ENCODE results near the gene OBSCN. TPM values are rescaled to one million over a fixed set of nuclear protein-coding genes. Genes with fewer than 3 reads are reported as not detected.
A peak's percentile ranks its signal among the peaks of the same experiment; 100 is the strongest.

Gene OBSCN
- total RNA-seq, 1 donor from 2014 or later = 316 TPM

DNA sequence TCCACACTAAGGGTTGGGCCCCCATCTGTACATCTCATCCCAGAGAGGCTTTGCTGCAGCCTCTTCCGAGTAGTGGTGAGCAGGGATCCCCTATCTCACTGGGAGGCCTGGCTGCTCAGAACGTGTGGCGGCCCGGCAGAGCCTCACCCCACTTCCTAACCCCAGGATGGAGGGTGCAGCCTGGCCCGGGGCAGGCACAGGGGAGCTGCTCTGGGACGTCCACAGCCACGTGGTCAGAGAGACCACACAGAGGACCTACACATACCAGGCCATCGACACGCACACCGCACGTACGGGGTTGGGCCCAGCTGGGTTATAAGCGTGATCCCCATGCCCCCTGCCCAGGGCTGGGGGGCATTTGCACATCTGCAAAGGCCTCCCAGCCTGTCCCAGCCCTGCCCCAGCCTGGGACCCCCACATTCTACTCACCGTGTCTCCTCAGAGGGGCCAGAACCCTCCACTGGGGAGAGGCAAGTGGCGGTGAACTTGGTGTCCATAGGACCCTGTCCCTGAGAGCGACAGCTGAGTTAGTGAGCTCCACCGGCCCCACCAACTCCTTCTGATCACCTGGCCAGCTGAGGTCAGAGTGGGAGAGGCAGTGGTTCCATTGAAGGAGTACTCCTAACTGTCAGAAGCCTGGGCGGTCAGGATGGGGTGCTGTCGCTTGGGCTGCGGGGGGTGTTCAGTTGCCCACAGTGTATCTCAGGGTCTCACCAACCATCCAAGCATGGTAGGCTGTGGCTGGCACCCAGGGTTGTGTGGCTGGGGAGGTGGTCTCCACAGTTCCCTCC, 157.6 kb downstream of the OBSCN start:
- Histone ChIP-seq H3K27ac (replicated peaks) (peak overlapping the region; percentile 95), H3K4me3 (no peak overlapping the region), H3K36me3 (peaks cover 7% of the 10 kb centered on the region), H3K4me1 (peaks cover 56% of the 10 kb centered on the region), H3K27me3 (ENCODE audit: low read depth) (peaks cover 17% of the 10 kb centered on the region), H3K9me3 (replicated peaks) (no peaks in the 10 kb centered on the region)
- DNase-seq = peak; percentile 7
- TF ChIP-seq, protein P1, sequence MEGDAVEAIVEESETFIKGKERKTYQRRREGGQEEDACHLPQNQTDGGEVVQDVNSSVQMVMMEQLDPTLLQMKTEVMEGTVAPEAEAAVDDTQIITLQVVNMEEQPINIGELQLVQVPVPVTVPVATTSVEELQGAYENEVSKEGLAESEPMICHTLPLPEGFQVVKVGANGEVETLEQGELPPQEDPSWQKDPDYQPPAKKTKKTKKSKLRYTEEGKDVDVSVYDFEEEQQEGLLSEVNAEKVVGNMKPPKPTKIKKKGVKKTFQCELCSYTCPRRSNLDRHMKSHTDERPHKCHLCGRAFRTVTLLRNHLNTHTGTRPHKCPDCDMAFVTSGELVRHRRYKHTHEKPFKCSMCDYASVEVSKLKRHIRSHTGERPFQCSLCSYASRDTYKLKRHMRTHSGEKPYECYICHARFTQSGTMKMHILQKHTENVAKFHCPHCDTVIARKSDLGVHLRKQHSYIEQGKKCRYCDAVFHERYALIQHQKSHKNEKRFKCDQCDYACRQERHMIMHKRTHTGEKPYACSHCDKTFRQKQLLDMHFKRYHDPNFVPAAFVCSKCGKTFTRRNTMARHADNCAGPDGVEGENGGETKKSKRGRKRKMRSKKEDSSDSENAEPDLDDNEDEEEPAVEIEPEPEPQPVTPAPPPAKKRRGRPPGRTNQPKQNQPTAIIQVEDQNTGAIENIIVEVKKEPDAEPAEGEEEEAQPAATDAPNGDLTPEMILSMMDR (IDR thresholded peaks at IDR 0.05; ENCODE audit: borderline replicate concordance) = no peak
- intact Hi-C loops (cut with micrococcal nuclease) = no loop called here

DNA sequence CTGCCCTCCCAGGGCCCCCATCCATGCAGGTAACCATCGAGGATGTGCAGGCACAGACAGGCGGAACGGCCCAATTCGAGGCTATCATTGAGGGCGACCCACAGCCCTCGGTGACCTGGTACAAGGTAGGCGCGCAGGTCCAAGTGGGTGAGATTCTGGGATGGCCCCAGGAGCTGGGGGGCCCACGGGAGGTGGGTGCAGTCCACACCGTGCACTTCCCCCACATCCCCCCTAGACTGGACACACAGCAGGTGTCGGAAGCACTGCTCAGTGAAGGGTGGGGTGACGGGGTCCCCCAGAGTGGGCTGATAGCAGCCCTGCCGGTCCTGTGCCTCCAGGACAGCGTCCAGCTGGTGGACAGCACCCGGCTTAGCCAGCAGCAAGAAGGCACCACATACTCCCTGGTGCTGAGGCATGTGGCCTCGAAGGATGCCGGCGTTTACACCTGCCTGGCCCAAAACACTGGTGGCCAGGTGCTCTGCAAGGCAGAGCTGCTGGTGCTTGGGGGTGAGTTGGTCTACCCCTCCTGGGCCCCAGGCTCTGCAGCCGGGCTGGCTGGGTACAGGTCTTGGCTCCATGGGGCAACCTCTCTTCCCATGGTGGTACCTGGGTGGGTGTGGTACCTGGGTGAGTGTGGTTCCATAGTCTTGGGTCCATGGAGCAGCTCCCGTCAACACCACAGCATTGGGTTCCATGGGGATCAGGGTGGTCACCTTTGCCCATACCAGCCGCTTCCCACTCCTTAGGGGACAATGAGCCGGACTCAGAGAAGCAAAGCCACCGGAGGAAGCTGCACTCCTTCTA, 158.4 kb downstream of the OBSCN start:
- peaks cover 56% of the 10 kb centered on the region for H3K4me1 ChIP-seq
- H3K27ac ChIP-seq (replicated peaks) = peak overlapping the region; percentile 95
- H3K4me3 ChIP-seq = peak overlapping the region; percentile 67
- peaks cover 7% of the 10 kb centered on the region for H3K36me3 ChIP-seq
- peaks cover 25% of the 10 kb centered on the region for H3K27me3 ChIP-seq (ENCODE audit: low read depth)
- intact Hi-C loops (cut with micrococcal nuclease) = no loop called here
- TF ChIP-seq, protein P1 (IDR thresholded peaks at IDR 0.05; ENCODE audit: borderline replicate concordance) = no peak
- no peaks in the 10 kb centered on the region for H3K9me3 ChIP-seq (replicated peaks)
- no peak for DNase-seq

DNA sequence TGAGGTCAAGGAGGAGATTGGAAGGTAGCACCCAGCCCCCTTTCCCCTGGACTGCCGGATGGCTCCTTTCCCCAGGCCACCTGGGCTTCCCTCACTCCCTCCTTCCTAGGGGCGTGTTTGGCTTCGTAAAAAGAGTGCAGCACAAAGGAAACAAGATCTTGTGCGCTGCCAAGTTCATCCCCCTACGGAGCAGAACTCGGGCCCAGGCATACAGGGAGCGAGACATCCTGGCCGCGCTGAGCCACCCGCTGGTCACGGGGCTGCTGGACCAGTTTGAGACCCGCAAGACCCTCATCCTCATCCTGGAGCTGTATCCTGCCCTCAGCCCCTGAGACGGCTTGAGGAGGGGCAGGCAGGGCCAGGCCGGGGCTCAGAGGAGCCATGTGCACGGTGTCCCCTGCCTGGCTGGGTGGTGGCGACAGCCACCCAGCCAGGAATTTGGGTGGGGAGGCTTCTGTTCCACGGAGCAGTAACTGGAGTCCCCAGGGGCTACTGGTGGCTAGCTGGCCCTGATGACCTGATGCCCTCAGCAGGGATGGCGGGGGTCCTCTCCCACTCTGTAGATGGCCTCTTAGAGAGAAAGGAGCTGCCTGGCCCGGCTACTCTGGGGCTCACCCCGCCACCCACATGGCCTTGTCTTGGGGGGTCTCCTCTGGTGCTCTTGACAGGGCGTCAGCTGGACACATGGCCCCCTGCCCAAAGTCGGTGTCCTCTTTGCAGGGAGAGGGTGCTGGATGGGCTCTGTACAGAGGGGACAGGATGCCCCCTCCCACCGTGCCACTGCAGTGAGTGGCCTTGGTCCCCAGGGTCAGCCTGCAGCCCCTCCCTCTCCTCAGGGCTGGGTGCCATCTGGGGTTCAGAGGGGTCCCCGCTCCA, 159.3 kb downstream of the OBSCN start:
- Histone ChIP-seq H3K27me3 (ENCODE audit: low read depth) (peaks cover 32% of the 10 kb centered on the region), H3K36me3 (peaks cover 7% of the 10 kb centered on the region), H3K9me3 (replicated peaks) (no peaks in the 10 kb centered on the region), H3K4me1 (peaks cover 62% of the 10 kb centered on the region), H3K4me3 (peak overlapping the region; percentile 67), H3K27ac (replicated peaks) (peak overlapping the region; percentile 95)
- TF ChIP-seq, protein P1 (IDR thresholded peaks at IDR 0.05; ENCODE audit: borderline replicate concordance) = no peak
- no peak for DNase-seq
- intact Hi-C loops (cut with micrococcal nuclease) = no loop called here

DNA sequence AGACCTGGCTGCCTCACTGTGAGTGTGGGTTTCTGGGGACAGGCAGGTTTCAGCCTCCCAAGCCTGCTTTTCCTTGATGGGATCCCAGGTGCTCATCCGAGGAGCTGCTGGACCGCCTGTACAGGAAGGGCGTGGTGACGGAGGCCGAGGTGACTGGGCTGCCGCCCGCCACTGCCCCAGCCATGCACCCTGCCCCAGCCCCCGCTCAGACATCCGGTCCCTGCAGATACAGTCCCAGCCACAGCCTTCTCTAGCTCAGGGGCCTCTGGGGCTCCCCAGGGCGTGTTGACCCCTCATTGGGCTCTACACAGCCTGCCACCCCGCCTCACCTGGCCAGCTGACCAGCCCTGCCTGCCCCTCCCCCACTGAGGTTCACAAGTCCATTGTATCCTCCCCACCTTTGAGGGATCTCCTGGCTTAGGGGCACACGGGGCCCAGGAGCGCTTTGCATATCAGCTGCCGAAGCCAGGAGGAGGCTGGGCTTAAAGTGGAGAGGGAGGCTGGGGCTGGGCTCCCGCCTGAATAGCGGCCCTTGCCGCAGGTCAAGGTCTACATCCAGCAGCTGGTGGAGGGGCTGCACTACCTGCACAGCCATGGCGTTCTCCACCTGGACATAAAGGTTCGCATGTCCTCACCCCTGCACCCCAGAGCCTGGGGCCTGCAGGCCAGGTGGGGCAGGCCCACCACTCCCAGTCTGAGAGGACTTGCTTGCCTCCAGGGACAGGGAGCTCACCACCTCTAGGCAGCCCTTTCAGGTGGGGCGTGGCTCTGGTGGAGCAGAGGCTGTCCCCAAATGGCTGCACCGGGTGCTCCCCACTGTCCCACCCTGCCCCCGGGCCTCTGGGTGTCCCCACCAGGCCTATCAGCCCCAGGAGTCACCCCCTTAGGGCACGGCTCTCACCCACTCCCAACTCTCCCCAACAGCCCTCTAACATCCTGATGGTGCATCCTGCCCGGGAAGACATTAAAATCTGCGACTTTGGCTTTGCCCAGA, 160.3 kb downstream of the OBSCN start:
- H3K27ac ChIP-seq (replicated peaks) = peak overlapping the region; percentile 95
- TF ChIP-seq, protein P1 (IDR thresholded peaks at IDR 0.05; ENCODE audit: borderline replicate concordance) = no peak
- H3K9me3 ChIP-seq (replicated peaks) = no peaks in the 10 kb centered on the region
- H3K4me3 ChIP-seq = peak overlapping the region; percentile 67
- H3K4me1 ChIP-seq = peaks cover 70% of the 10 kb centered on the region
- peaks cover 7% of the 10 kb centered on the region for H3K36me3 ChIP-seq
- H3K27me3 ChIP-seq (ENCODE audit: low read depth) = peaks cover 32% of the 10 kb centered on the region
- intact Hi-C loops (cut with micrococcal nuclease) = no loop called here
- DNase-seq = no peak

Data from left ventricle myocardium inferior (tissue), 1 donor.